Chondrocyte (in vitro differentiated cells): Measurements from ENCODE around the gene HM13. TPM values are rescaled to one million over a fixed set of nuclear protein-coding genes. Genes with fewer than 3 reads are reported as not detected.
A peak's percentile ranks its signal among the peaks of the same experiment; 100 is the strongest.

Source experiments
- DNase-seq: peaks from one replicate; pipeline ENCODE4 v3.0.0; 2021; ENCODE audit warnings: mixed read lengths, low spot score
- H3K27ac Mint-ChIP-seq: one replicate; pipeline ENCODE4 v1.8.0; 2021; ENCODE audit warnings: mild to moderate bottlenecking, moderate library complexity, mixed read lengths; ENCODE audit not compliant: unreplicated experiment
- H3K27me3 Mint-ChIP-seq: 2 replicates; pipeline ENCODE4 v1.8.0; 2021; ENCODE audit warnings: low read depth, mixed read lengths
- H3K36me3 Mint-ChIP-seq: 2 replicates; pipeline ENCODE4 v1.8.0; 2021; ENCODE audit warnings: low read depth, mixed read lengths
- H3K4me1 Mint-ChIP-seq: 2 replicates; pipeline ENCODE4 v1.8.0; 2021; ENCODE audit warnings: low read depth, mild to moderate bottlenecking, mixed read lengths
- H3K4me3 Mint-ChIP-seq: one replicate; pipeline ENCODE4 v1.8.0; 2021; ENCODE audit warnings: mild to moderate bottlenecking, moderate library complexity, mixed read lengths; ENCODE audit not compliant: unreplicated experiment
- H3K9me3 Mint-ChIP-seq: 2 replicates; pipeline ENCODE4 v1.8.0; 2021; ENCODE audit warnings: low read depth, mixed read lengths
- CTCF ChIP-seq: fragments of 200-600 bp; sonication (generic); IDR thresholded peaks from 2 replicates; pipeline ENCODE4 v1.5.0; 2021; ENCODE audit warnings: antibody characterized with exemption, mild to moderate bottlenecking, moderate library complexity
- total RNA-seq: library from RNA; stranded (reverse); gene quantifications from 3 replicates; pipeline ENCODE4 v1.2.1, GENCODE V29; 2021

Gene HM13
- total RNA-seq, 1 donor from 2014 or later: 269 TPM

GRCh38 chr20:31590717-31591225, 76.5 kb downstream of the HM13 start:
- DNase-seq: no peak
- Mint-ChIP-seq H3K4me1 (peaks cover 33% of the 10 kb centered on the region), H3K4me3 (no peak overlapping the region), H3K9me3 (no peaks in the 10 kb centered on the region), H3K36me3 (no peaks in the 10 kb centered on the region), H3K27me3 (no peaks in the 10 kb centered on the region), H3K27ac (no peak overlapping the region)
- TF ChIP-seq CTCF: no peak

GRCh38 chr20:31593221-31594001, 79.2 kb downstream of the HM13 start:
- H3K4me1 Mint-ChIP-seq: peaks cover 33% of the 10 kb centered on the region
- no peaks in the 10 kb centered on the region for H3K9me3 Mint-ChIP-seq
- H3K4me3 Mint-ChIP-seq: no peak overlapping the region
- H3K27me3 Mint-ChIP-seq: no peaks in the 10 kb centered on the region
- TF ChIP-seq CTCF: peak; percentile 34
- no peak for DNase-seq
- no peaks in the 10 kb centered on the region for H3K36me3 Mint-ChIP-seq
- peak overlapping the region; percentile 86 for H3K27ac Mint-ChIP-seq

GRCh38 chr20:31594002-31594557, 79.8 kb downstream of the HM13 start:
- H3K4me1 Mint-ChIP-seq: peaks cover 31% of the 10 kb centered on the region
- no peaks in the 10 kb centered on the region for H3K9me3 Mint-ChIP-seq
- no peaks in the 10 kb centered on the region for H3K27me3 Mint-ChIP-seq
- DNase-seq: no peak
- H3K27ac Mint-ChIP-seq: peak overlapping the region; percentile 10
- H3K36me3 Mint-ChIP-seq: no peaks in the 10 kb centered on the region
- H3K4me3 Mint-ChIP-seq: no peak overlapping the region
- no peak for TF ChIP-seq CTCF

- TF ChIP-seq CTCF: no peak
- no peak for DNase-seq
- Mint-ChIP-seq H3K9me3 (no peaks in the 10 kb centered on the region), H3K27ac (peak overlapping the region; percentile 35), H3K4me3 (no peak overlapping the region), H3K36me3 (no peaks in the 10 kb centered on the region), H3K27me3 (no peaks in the 10 kb centered on the region), H3K4me1 (peaks cover 31% of the 10 kb centered on the region)
These were observed 80.5 kb downstream of the HM13 start for GRCh38 chr20:31594558-31595379.

GRCh38 chr20:31595380-31595653, 81.1 kb downstream of the HM13 start:
- no peak for DNase-seq
- H3K9me3 Mint-ChIP-seq: no peaks in the 10 kb centered on the region
- no peaks in the 10 kb centered on the region for H3K27me3 Mint-ChIP-seq
- TF ChIP-seq CTCF: no peak
- peak overlapping the region; percentile 76 for H3K27ac Mint-ChIP-seq
- no peak overlapping the region for H3K4me3 Mint-ChIP-seq
- H3K4me1 Mint-ChIP-seq: peaks cover 31% of the 10 kb centered on the region
- no peaks in the 10 kb centered on the region for H3K36me3 Mint-ChIP-seq
